Cerebellar cortex (tissue), 1 donor: ENCODE measurements around the gene CEMIP2.

Experiments
- DNase-seq: peaks from one replicate; pipeline ENCODE4 v3.0.0-alpha.2; 2015; ENCODE audit warnings: low spot score

Gene CEMIP2

GRCh38 chr9:71746023-71746757 is 22.1 kb downstream of the CEMIP2 start:
- no peak for DNase-seq

- no peak for DNase-seq
Measured at GRCh38 chr9:71744754-71745521, 23.4 kb downstream of the CEMIP2 start.

GRCh38 chr9:71743882-71744281 is 24.4 kb downstream of the CEMIP2 start:
- no peak for DNase-seq

- DNase-seq, result no peak
Measured at GRCh38 chr9:71743217-71743705, 25.1 kb downstream of the CEMIP2 start.

- DNase-seq, result no peak
Measured at GRCh38 chr9:71742703-71743102, 25.6 kb downstream of the CEMIP2 start.

GRCh38 chr9:71741926-71742648 is 26.2 kb downstream of the CEMIP2 start:
- DNase-seq, result no peak

GRCh38 chr9:71740199-71740598 is 28.1 kb downstream of the CEMIP2 start:
- DNase-seq, result no peak

GRCh38 chr9:71737455-71737854 is 30.9 kb downstream of the CEMIP2 start:
- no peak for DNase-seq

- no peak for DNase-seq
Measured at GRCh38 chr9:71736236-71736635, 32.1 kb downstream of the CEMIP2 start.

- DNase-seq, result no peak
Measured at GRCh38 chr9:71734950-71735349, 33.4 kb downstream of the CEMIP2 start.

- DNase-seq, result no peak
Measured at GRCh38 chr9:71733176-71733575, 35.1 kb downstream of the CEMIP2 start.

- no peak for DNase-seq
Measured at GRCh38 chr9:71729816-71730526, 38.3 kb downstream of the CEMIP2 start.

- no peak for DNase-seq
Measured at GRCh38 chr9:71726723-71727122, 41.6 kb downstream of the CEMIP2 start.

GRCh38 chr9:71725590-71726338 is 42.5 kb downstream of the CEMIP2 start:
- DNase-seq, result no peak

- no peak for DNase-seq
Measured at GRCh38 chr9:71721855-71722254, 46.5 kb downstream of the CEMIP2 start.

GRCh38 chr9:71719562-71719961 is 48.8 kb downstream of the CEMIP2 start:
- DNase-seq, result peak; percentile 95

- DNase-seq, result no peak
Measured at GRCh38 chr9:71719088-71719487, 49.2 kb downstream of the CEMIP2 start.

- DNase-seq, result no peak
Measured at GRCh38 chr9:71716138-71716909, 52.0 kb downstream of the CEMIP2 start.

GRCh38 chr9:71710856-71711255 is 57.5 kb downstream of the CEMIP2 start:
- no peak for DNase-seq

GRCh38 chr9:71710201-71710600 is 58.1 kb downstream of the CEMIP2 start:
- no peak for DNase-seq
